ENCODE results near the gene SLC66A2. TPM values are rescaled to one million over a fixed set of nuclear protein-coding genes. Genes with fewer than 3 reads are reported as not detected.

SLC66A2 gene
- total and polyA plus RNA-seq, 3 donors from 2014 or later: 72.5 to 143 (median 87.0) TPM

DNA sequence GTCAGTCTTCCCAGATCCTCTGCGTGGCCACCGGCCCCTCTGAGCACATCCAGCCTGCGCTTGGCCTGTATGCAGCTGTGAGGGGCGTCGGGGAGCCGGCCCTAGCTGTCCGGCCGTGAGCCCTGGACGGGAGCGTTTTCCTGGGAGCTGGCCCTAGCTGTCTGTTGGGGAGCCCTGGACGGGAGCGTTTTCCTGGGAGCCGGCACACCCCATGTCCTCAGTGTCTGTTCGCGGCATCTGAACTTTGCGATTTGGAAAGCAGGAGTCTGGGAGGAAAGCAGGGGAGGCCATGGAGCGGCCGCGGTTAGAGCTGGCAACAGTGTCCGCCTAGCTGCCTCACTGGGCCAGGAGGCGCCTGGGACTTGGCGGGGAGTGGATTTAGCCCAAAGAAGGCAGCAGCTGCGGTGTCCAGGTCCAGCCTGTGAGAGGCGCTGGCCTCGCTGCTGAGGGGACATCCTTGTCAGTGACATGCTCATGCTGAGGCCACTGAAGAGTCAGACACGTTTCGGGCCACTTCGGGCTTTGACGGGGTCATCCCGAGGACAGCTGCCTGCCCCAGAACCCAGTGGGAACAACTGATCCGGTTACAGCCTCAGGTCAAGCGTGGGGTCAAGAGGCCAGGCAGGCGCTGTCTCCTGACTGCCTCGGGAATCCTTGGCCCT is 77.9 kb downstream of the SLC66A2 start:
- peak; percentile 13 for DNase-seq
- Histone ChIP-seq H3K27me3 (no peaks in the 10 kb centered on the region), H3K27ac (no peak overlapping the region), H3K4me3 (no peak overlapping the region), H3K36me3 (ENCODE audit: low read depth, missing control alignments) (no peaks in the 10 kb centered on the region), H3K9me3 (no peaks in the 10 kb centered on the region), H3K4me1 (no peaks in the 10 kb centered on the region)
- intact Hi-C loops (cut with DNase I; ENCODE audit: low total_unique reads): no loop called here
- TF ChIP-seq, protein P1, sequence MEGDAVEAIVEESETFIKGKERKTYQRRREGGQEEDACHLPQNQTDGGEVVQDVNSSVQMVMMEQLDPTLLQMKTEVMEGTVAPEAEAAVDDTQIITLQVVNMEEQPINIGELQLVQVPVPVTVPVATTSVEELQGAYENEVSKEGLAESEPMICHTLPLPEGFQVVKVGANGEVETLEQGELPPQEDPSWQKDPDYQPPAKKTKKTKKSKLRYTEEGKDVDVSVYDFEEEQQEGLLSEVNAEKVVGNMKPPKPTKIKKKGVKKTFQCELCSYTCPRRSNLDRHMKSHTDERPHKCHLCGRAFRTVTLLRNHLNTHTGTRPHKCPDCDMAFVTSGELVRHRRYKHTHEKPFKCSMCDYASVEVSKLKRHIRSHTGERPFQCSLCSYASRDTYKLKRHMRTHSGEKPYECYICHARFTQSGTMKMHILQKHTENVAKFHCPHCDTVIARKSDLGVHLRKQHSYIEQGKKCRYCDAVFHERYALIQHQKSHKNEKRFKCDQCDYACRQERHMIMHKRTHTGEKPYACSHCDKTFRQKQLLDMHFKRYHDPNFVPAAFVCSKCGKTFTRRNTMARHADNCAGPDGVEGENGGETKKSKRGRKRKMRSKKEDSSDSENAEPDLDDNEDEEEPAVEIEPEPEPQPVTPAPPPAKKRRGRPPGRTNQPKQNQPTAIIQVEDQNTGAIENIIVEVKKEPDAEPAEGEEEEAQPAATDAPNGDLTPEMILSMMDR (IDR thresholded peaks at IDR 0.05): no peak
- no peak for TF ChIP-seq POLR2A (IDR thresholded peaks at IDR 0.05)
- WGBS, 2 donors: 43 to 70% methylated on average over 18 to 32 of the region's 34 CpGs

DNA sequence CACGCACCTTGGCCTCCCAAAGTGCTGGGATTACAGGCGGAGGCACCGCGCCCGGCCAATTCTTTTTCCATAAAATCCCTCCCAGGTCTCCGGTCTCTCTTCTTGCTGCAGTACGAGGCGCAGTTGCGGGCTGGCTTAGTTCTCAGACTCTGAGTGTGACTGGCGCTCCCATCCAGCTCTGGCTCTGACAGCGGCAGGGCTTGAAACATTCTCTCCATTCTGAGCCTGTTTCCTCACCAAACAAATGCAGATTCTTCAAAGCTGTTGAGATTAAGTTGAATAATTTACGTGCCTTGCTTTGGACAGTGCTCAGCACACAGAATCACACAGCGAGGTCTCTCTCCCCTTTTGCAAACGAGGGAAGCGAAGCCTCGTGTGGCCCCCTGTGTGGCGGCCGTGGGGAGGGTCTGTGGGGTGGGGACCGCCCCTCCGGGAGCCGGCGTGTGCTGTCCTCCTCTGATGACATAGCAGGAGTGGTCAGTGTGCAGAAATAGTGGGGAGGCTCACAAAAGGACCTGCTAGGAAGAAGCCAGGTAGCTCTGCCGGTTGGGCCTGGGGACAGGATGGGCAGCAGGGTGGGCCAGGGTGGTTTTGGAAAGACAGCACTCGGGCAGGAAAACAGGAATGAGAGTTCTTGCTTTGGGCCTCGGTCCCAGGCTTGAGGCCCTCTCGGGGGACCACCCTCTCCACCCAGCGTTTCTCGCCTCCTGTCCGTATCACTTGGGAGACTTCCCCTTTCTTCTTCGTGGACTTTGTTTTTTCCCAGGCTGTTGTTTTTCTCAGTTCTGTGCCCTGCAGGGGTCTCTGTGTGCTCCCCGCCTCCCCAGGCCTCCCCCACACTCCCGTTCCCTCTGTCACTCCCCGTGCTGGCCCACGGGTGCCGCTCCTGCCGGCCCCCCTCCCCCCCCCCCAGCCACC is 78.7 kb downstream of the SLC66A2 start:
- intact Hi-C loops (cut with DNase I; ENCODE audit: low total_unique reads): no loop called here
- Histone ChIP-seq H3K36me3 (ENCODE audit: low read depth, missing control alignments) (no peaks in the 10 kb centered on the region), H3K27ac (no peak overlapping the region), H3K9me3 (no peaks in the 10 kb centered on the region), H3K4me3 (no peak overlapping the region), H3K4me1 (no peaks in the 10 kb centered on the region), H3K27me3 (no peaks in the 10 kb centered on the region)
- TF ChIP-seq, protein P1 (IDR thresholded peaks at IDR 0.05): no peak
- TF ChIP-seq POLR2A (IDR thresholded peaks at IDR 0.05): no peak
- peak; percentile 9 for DNase-seq
- WGBS, 2 donors: 48 to 51% methylated on average over 34 to 36 of the region's 36 CpGs

DNA sequence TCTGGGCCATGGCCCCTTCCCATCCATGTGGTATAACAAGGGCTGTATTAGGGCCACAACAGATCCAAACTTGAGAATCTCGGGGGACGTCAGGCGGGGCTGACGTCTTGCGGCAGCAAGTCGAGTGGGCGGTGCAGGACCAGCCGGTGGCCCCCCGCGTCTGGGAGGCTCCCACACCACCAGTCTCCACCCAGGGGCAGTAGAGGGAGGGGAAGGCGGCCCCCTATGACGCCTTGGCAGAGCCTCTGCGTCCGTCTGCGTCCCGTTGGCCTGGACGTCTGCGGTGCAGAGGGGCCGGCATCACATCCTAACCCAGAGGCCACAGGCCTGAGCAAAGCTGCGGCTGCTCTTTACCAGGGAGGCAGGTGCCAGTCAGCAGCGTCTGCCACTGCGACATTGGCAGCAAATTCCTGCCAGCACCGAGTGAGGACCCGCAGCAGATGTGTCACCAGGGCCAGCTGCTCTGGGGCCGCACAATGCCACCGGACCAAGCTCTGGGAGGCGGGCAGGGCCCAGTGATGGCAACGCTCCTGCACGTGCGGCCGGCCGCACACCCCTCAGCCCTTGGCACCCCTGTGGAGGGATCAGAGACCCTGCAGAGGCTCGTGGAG is 79.9 kb downstream of the SLC66A2 start:
- Histone ChIP-seq H3K27ac (no peak overlapping the region), H3K36me3 (ENCODE audit: low read depth, missing control alignments) (no peaks in the 10 kb centered on the region), H3K27me3 (no peaks in the 10 kb centered on the region), H3K4me3 (no peak overlapping the region), H3K4me1 (no peaks in the 10 kb centered on the region), H3K9me3 (no peaks in the 10 kb centered on the region)
- no peak for TF ChIP-seq POLR2A (IDR thresholded peaks at IDR 0.05)
- TF ChIP-seq, protein P1 (IDR thresholded peaks at IDR 0.05): no peak
- intact Hi-C loops (cut with DNase I; ENCODE audit: low total_unique reads): no loop called here
- 84 to 92% methylated on average over 13 to 33 of the region's 33 CpGs for whole genome bisulfite sequencing, 2 donors
- DNase-seq: peak; percentile 11

DNA sequence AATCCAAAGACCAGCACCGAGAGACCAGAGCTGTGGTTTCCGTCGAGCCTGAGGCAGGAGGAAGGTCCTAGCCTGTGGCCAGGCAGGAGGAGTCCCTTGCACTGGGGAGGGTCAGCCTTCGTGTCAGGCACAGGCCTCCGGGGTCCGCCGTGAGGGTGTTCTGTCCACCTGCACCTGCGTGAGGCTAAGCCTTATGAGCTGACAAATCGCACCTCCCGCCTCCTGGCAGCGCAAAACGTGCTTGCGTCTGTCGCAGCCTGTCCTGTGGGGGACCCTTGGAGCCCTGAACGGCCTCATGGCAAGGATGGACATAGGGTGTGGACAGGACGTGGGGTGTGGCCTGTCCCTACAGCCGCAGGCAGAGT is 80.4 kb downstream of the SLC66A2 start:
- peak; percentile 10 for DNase-seq
- Histone ChIP-seq H3K27ac (no peak overlapping the region), H3K4me3 (no peak overlapping the region), H3K9me3 (no peaks in the 10 kb centered on the region), H3K36me3 (ENCODE audit: low read depth, missing control alignments) (no peaks in the 10 kb centered on the region), H3K4me1 (no peaks in the 10 kb centered on the region), H3K27me3 (no peaks in the 10 kb centered on the region)
- TF ChIP-seq, protein P1 (IDR thresholded peaks at IDR 0.05): no peak
- no peak for TF ChIP-seq POLR2A (IDR thresholded peaks at IDR 0.05)
- 88 to 89% methylated on average over 10 to 17 of the region's 17 CpGs for WGBS, 2 donors
- intact Hi-C loops (cut with DNase I; ENCODE audit: low total_unique reads): no loop called here

Data from testis (tissue), 3 donors.